HCT116 (cell line): ENCODE results near the gene DAP. TPM values are rescaled to one million over a fixed set of nuclear protein-coding genes. Genes with fewer than 3 reads are reported as not detected.

ENCODE experiments used
- ATAC-seq: fragments of 200-7000 bp; cut with Tn5 transposase; 2 replicates; pipeline ENCODE4 v1.9.1; 2020; ENCODE audit warnings: mild to moderate bottlenecking, moderate library complexity
- BruUV-seq: library from RNA; stranded (reverse); fragments of 400-500 nt; replicated peaks from 2 replicates; lab custom pipeline; 2021; lab: Mats Ljungman, UMichigan
- CTCF ChIA-PET: fragments of 300-600 bp; sonication (Branson Sonifier 250); formaldehyde crosslinking; loops from one replicate; lab custom pipeline; 2021; ENCODE audit warnings: antibody characterized with exemption; lab: Charles Lee
- POLR2A ChIA-PET: fragments of 300-600, 350-600 bp; sonication (Branson Sonifier 250); formaldehyde crosslinking; loops from one replicate; lab custom pipeline; 2021; ENCODE audit warnings: antibody characterized with exemption; lab: Charles Lee
- RAD21 ChIA-PET, 2 experiments: fragments of 300-600 bp; sonication (Branson Sonifier 250); formaldehyde crosslinking; loops; one replicate each; lab custom pipeline; 2023; ENCODE audit warnings: low total read pairs in 2 of 2; ENCODE audit not compliant: uncharacterized antibody in 2 of 2, unreplicated experiment in 2 of 2, low non-redundant PET in 1 of 2; lab: Charles Lee
- DNase-seq: peaks from one replicate; pipeline ENCODE4 v3.0.0-alpha.2; 2010; ENCODE audit warnings: low read depth, low spot score
- H2AFZ ChIP-seq: fragments of 200-600 bp; shearing (Covaris generic), sonication (generic); 2 replicates; pipeline ENCODE4 v1.6.1; 2017; ENCODE audit warnings: low read depth, mixed run types, mixed read lengths, antibody characterized with exemption, low read length; ENCODE audit not compliant: poor library complexity, severe bottlenecking
- H3K27ac ChIP-seq: 2 replicates; pipeline ENCODE4 v1.5.1; 2012; ENCODE audit warnings: low read depth, low read length
- H3K27me3 ChIP-seq: fragments of 200-600 bp; sonication (generic); 2 replicates; pipeline ENCODE4 v1.6.1; 2016; ENCODE audit warnings: mixed run types, low read length, mixed read lengths; ENCODE audit not compliant: insufficient read depth
- H3K36me3 ChIP-seq, 2 experiments: fragments of 200-500 bp in 1 of 2; fragments of 200-600 bp in 1 of 2; sonication (Bioruptor generic) in 1 of 2; sonication (generic) in 1 of 2; 2 replicates each; pipeline versions ENCODE4 v1.5.1 to v1.6.1; 2014 to 2016; ENCODE audit warnings: low read length in 2 of 2, inconsistent platforms in 1 of 2, mixed read lengths in 1 of 2, mixed run types in 1 of 2; ENCODE audit not compliant: insufficient read depth in 2 of 2, control insufficient read depth in 1 of 2
- H3K4me1 ChIP-seq, 2 experiments: fragments of 200-600 bp in 1 of 2; sonication (generic) in 1 of 2; 2 replicates each; pipeline versions ENCODE4 v1.5.1 to v1.6.1; 2012 to 2017; ENCODE audit warnings: low read length in 2 of 2, inconsistent platforms in 1 of 2, mild to moderate bottlenecking in 1 of 2, mixed read lengths in 1 of 2, mixed run types in 1 of 2, moderate library complexity in 1 of 2; ENCODE audit not compliant: insufficient read depth in 2 of 2, control insufficient read depth in 1 of 2
- H3K4me2 ChIP-seq: fragments of 200-600 bp; sonication (generic); 2 replicates; pipeline ENCODE4 v1.6.1; 2017; ENCODE audit warnings: mixed run types, low read length, mixed read lengths
- H3K4me3 ChIP-seq, 2 experiments: fragments of 200-600 bp in 1 of 2; sonication (generic) in 1 of 2; replicated peaks in 1 of 2; 2 replicates each; pipeline ENCODE4 v1.5.1; 2011 to 2016; ENCODE audit warnings: low read length in 2 of 2, control low read depth in 1 of 2, low read depth in 1 of 2, mild to moderate bottlenecking in 1 of 2, mixed read lengths in 1 of 2, mixed run types in 1 of 2
- H3K79me2 ChIP-seq: fragments of 200-600 bp; sonication (generic); 2 replicates; pipeline ENCODE4 v1.6.1; 2017; ENCODE audit warnings: mild to moderate bottlenecking, mixed run types, low read length, moderate library complexity, mixed read lengths; ENCODE audit not compliant: insufficient read depth
- H3K9ac ChIP-seq: fragments of 200-600 bp; sonication (generic); 2 replicates; pipeline ENCODE4 v1.6.1; 2016; ENCODE audit warnings: low read length, mixed read lengths
- H3K9me2 ChIP-seq: fragments of 200-600 bp; sonication (generic), shearing (Covaris generic); 2 replicates; pipeline ENCODE4 v1.6.1; 2017; ENCODE audit warnings: mixed run types, mild to moderate bottlenecking, moderate library complexity; ENCODE audit not compliant: insufficient read depth
- H3K9me3 ChIP-seq, 2 experiments: fragments of 200-500 bp in 1 of 2; fragments of 200-600 bp in 1 of 2; sonication (Bioruptor generic) in 1 of 2; sonication (generic) in 1 of 2; 2 replicates each; pipeline ENCODE4 v1.6.1; 2014 to 2017; ENCODE audit warnings: low read length in 2 of 2, mixed read lengths in 2 of 2, inconsistent platforms in 1 of 2, low read depth in 1 of 2, mild to moderate bottlenecking in 1 of 2, mixed run types in 1 of 2, moderate library complexity in 1 of 2; ENCODE audit not compliant: control insufficient read depth in 1 of 2, insufficient read depth in 1 of 2
- H4K20me1 ChIP-seq: fragments of 200-600 bp; sonication (generic), shearing (Covaris generic); 2 replicates; pipeline ENCODE4 v1.6.1; 2017; ENCODE audit warnings: mixed run types, mild to moderate bottlenecking, moderate library complexity; ENCODE audit not compliant: insufficient read depth
- ATF3 ChIP-seq: IDR thresholded peaks from 2 replicates; pipeline ENCODE4 v1.6.1; 2012
- CBX3 ChIP-seq: IDR thresholded peaks from 2 replicates; pipeline ENCODE4 v1.6.1; 2012; ENCODE audit warnings: low read depth
- CEBPB ChIP-seq: IDR thresholded peaks from 2 replicates; pipeline ENCODE4 v1.6.1; 2012; ENCODE audit warnings: low read depth
- EGR1 ChIP-seq: IDR thresholded peaks from 2 replicates; pipeline ENCODE4 v1.6.1; 2012; ENCODE audit warnings: low read depth
- ELF1 ChIP-seq: IDR thresholded peaks from 2 replicates; pipeline ENCODE4 v1.6.1; 2012; ENCODE audit warnings: low read depth, borderline replicate concordance
- EZH2 ChIP-seq: fragments of 200-600 bp; sonication (generic); IDR thresholded peaks from 2 replicates; pipeline ENCODE4 v1.6.1; 2017; ENCODE audit warnings: antibody characterized with exemption, mixed run types
- EZH2phosphoT487 ChIP-seq: fragments of 200-600 bp; IDR thresholded peaks from 2 replicates; pipeline ENCODE4 v1.6.1; 2018; ENCODE audit warnings: antibody characterized with exemption, borderline replicate concordance
- FOSL1 ChIP-seq: IDR thresholded peaks from 2 replicates; pipeline ENCODE4 v1.6.1; 2012; ENCODE audit warnings: low read depth
- JUND ChIP-seq: IDR thresholded peaks from 2 replicates; pipeline ENCODE4 v1.6.1; 2012
- MAX ChIP-seq: IDR thresholded peaks from 2 replicates; pipeline ENCODE4 v1.6.1; 2012
- POLR2A ChIP-seq: IDR thresholded peaks from 2 replicates; pipeline ENCODE4 v1.7.0; 2011; ENCODE audit warnings: borderline replicate concordance; ENCODE audit not compliant: insufficient read depth, insufficient read length; ENCODE audit errors: extremely low read depth
- POLR2AphosphoS5 ChIP-seq: IDR thresholded peaks from 2 replicates; pipeline ENCODE4 v1.6.1; 2011; ENCODE audit warnings: mild to moderate bottlenecking, low read depth, low read length, moderate library complexity
- RAD21 ChIP-seq: IDR thresholded peaks from 2 replicates; pipeline ENCODE4 v1.6.1; 2012; ENCODE audit warnings: low read depth, mild to moderate bottlenecking
- SIN3A ChIP-seq: IDR thresholded peaks from 2 replicates; pipeline ENCODE4 v1.6.1; 2012; ENCODE audit warnings: low read depth
- SRF ChIP-seq: IDR thresholded peaks from 2 replicates; pipeline ENCODE4 v1.6.1; 2012; ENCODE audit warnings: low read depth
- YY1 ChIP-seq: IDR thresholded peaks from 2 replicates; pipeline ENCODE4 v1.6.1; 2011; ENCODE audit warnings: low read length, low read depth, moderate library complexity, mild to moderate bottlenecking; ENCODE audit not compliant: insufficient replicate concordance; ENCODE audit errors: extremely low read depth
- ZFX ChIP-seq: fragments of 450-650 bp; IDR thresholded peaks from 2 replicates; pipeline ENCODE4 v1.6.1; 2017
- ZNF274 ChIP-seq: fragments of 200-500 bp; sonication (Bioruptor generic); IDR thresholded peaks from 2 replicates; pipeline ENCODE4 v1.6.1; 2014; ENCODE audit warnings: mild to moderate bottlenecking, low read depth, low read length, inconsistent platforms
- intact Hi-C: fragments of 100-400 bp; cut with micrococcal nuclease; formaldehyde crosslinking; loops from 2 replicates; pipeline ENCODE4 v1.10.0; 2022
- total RNA-seq: library from RNA; stranded (reverse); gene quantifications from one replicate; pipeline ENCODE4 v1.2.1, GENCODE V29; 2021; ENCODE audit not compliant: unreplicated experiment

DAP gene
- total RNA-seq, 1 experiment from 2014 or later, result 59.1 TPM

- intact Hi-C loops, result no loop called here
- no peaks in the 10 kb centered on the region for H3K4me1 ChIP-seq
- no peak overlapping the region for H2AFZ ChIP-seq
- peaks cover 13% of the 10 kb centered on the region for H3K79me2 ChIP-seq
- no peak overlapping the region for H3K9ac ChIP-seq
- no peak overlapping the region for H3K4me2 ChIP-seq
- DNase-seq, result no peak
- peaks cover 9 to 10% of the 10 kb centered on the region in 2 experiments; a peak in 2 of 4 replicates for H3K9me3 ChIP-seq
- H3K36me3 ChIP-seq, result 0 out of 4 replicates have a peak, but pooled peaks cover 0 to 6% of the 10 kb centered on the region in 2 experiments
- TF ChIP-seq FOSL1, result no peak
- TF ChIP-seq SRF, result no peak
- no peak for TF ChIP-seq CBX3
- no peak for TF ChIP-seq ZNF274
- TF ChIP-seq ATF3, result no peak
- TF ChIP-seq SIN3A, result no peak
- TF ChIP-seq EZH2, result no peak
- no peak for TF ChIP-seq POLR2AphosphoS5
- TF ChIP-seq ZFX, result no peak
- no peak for TF ChIP-seq ELF1
- TF ChIP-seq CEBPB, result no peak
- TF ChIP-seq EZH2phosphoT487, result no peak
- TF ChIP-seq JUND, result no peak
- TF ChIP-seq EGR1, result no peak
- TF ChIP-seq RAD21, result no peak
- TF ChIP-seq POLR2A, result no peak
- TF ChIP-seq, all 23 proteins: peak for 0
- ChIA-PET RAD21 (no interaction called here), POLR2A (no interaction called here), CTCF (no interaction called here)
- Histone ChIP-seq H3K4me3 (no peak overlapping the region), H4K20me1 (no peaks in the 10 kb centered on the region), H3K27me3 (no peaks in the 10 kb centered on the region), H3K9me2 (no peaks in the 10 kb centered on the region), H3K27ac (no peak overlapping the region)
- ATAC-seq, result no peak
- BruUV-seq, result no TSS peak
Observed at GRCh38 chr5:10736808-10737207, 24.2 kb downstream of the DAP start.

GRCh38 chr5:10736354-10736753 is 24.7 kb downstream of the DAP start:
- POLR2A ChIA-PET, result no interaction called here
- H3K79me2 ChIP-seq, result peaks cover 13% of the 10 kb centered on the region
- 0 out of 4 replicates have a peak, but pooled peaks cover 0 to 6% of the 10 kb centered on the region in 2 experiments for H3K36me3 ChIP-seq
- no peak for TF ChIP-seq SRF
- no peak for TF ChIP-seq ATF3
- no peak for TF ChIP-seq JUND
- no peak for TF ChIP-seq RAD21
- TF ChIP-seq EGR1, result no peak
- no peak for TF ChIP-seq YY1
- TF ChIP-seq ZFX, result no peak
- no peak for TF ChIP-seq MAX
- TF ChIP-seq, all 23 proteins: peak for 0
- H3K4me2 ChIP-seq, result no peak overlapping the region
- H4K20me1 ChIP-seq, result no peaks in the 10 kb centered on the region
- peaks cover 9 to 10% of the 10 kb centered on the region in 2 experiments; a peak in 2 of 4 replicates for H3K9me3 ChIP-seq
- ATAC-seq (no peak), DNase-seq (no peak)
- H3K9me2 ChIP-seq, result no peaks in the 10 kb centered on the region
- intact Hi-C loops, result no loop called here
- CTCF ChIA-PET, result no interaction called here
- no peak overlapping the region for H2AFZ ChIP-seq
- H3K9ac ChIP-seq, result no peak overlapping the region
- no peaks in the 10 kb centered on the region for H3K27me3 ChIP-seq
- RAD21 ChIA-PET, result no interaction called here
- no TSS peak for BruUV-seq
- no peak overlapping the region for H3K27ac ChIP-seq
- no peaks in the 10 kb centered on the region for H3K4me1 ChIP-seq
- no peak overlapping the region for H3K4me3 ChIP-seq
